GM19397 (cell line): Measurements from ENCODE around the gene TRPM5.

Source experiments
- ATAC-seq: cut with Tn5 transposase; IDR thresholded peaks from one replicate; pipeline ENCODE4 v1.9.1; 2021; ENCODE audit warnings: mild to moderate bottlenecking, moderate library complexity; ENCODE audit not compliant: unreplicated experiment

Gene TRPM5

GRCh38 chr11:2421996-2422395 is 22.3 kb downstream of the TRPM5 start:
- ATAC-seq, result no peak

GRCh38 chr11:2421226-2421994 is 22.9 kb downstream of the TRPM5 start:
- no peak for ATAC-seq

GRCh38 chr11:2420502-2421225 is 23.6 kb downstream of the TRPM5 start:
- no peak for ATAC-seq

GRCh38 chr11:2419638-2420501 is 24.4 kb downstream of the TRPM5 start:
- no peak for ATAC-seq

GRCh38 chr11:2418693-2419360 is 25.5 kb downstream of the TRPM5 start:
- no peak for ATAC-seq

GRCh38 chr11:2417856-2418692 is 26.2 kb downstream of the TRPM5 start:
- no peak for ATAC-seq

- ATAC-seq, result no peak
These were observed 27.5 kb downstream of the TRPM5 start for GRCh38 chr11:2416765-2417164.

- no peak for ATAC-seq
These were observed 28.5 kb downstream of the TRPM5 start for GRCh38 chr11:2415601-2416380.

GRCh38 chr11:2415171-2415570 is 29.1 kb downstream of the TRPM5 start:
- no peak for ATAC-seq

- no peak for ATAC-seq
These were observed 29.7 kb downstream of the TRPM5 start for GRCh38 chr11:2414616-2415015.

GRCh38 chr11:2413742-2414579 is 30.4 kb downstream of the TRPM5 start:
- no peak for ATAC-seq

- no peak for ATAC-seq
These were observed 32.0 kb downstream of the TRPM5 start for GRCh38 chr11:2412323-2412722.

- no peak for ATAC-seq
These were observed 32.6 kb downstream of the TRPM5 start for GRCh38 chr11:2411446-2412305.

- ATAC-seq, result no peak
These were observed 33.7 kb downstream of the TRPM5 start for GRCh38 chr11:2410616-2411015.

- no peak for ATAC-seq
These were observed 34.5 kb downstream of the TRPM5 start for GRCh38 chr11:2409611-2410468.

GRCh38 chr11:2409126-2409525 is 35.2 kb downstream of the TRPM5 start:
- no peak for ATAC-seq
